HG02938 (cell line): ENCODE measurements around the gene GRIK3.

Experiments used
- ATAC-seq: cut with Tn5 transposase; IDR thresholded peaks from one replicate; pipeline ENCODE4 v1.9.1; 2021; ENCODE audit warnings: mild to moderate bottlenecking, moderate library complexity; ENCODE audit not compliant: unreplicated experiment

Gene GRIK3

GRCh38 chr1:36859926-36860325, 174.4 kb downstream of the GRIK3 start:
- ATAC-seq: no peak

- no peak for ATAC-seq
These were observed 175.3 kb downstream of the GRIK3 start for GRCh38 chr1:36858981-36859380.

DNA sequence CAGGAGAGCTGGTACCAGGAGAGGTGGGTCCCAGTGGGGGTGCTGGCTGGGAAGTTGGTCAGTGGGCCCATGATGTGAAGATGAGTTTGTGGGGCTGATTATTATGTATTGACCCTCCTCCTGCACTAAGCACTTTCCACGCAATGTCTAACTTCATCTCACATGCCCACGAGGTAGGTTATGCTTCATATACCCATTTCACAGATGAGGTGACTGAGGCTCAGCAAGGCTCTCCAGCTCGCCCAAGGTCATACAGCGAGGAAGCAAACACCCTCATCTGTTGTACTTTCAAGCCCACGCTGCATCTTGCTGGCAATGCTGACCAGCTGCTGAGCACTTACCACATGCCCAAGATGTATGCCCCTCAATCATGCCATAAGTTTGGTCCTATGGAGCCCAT, 175.8 kb downstream of the GRIK3 start:
- no peak for ATAC-seq

DNA sequence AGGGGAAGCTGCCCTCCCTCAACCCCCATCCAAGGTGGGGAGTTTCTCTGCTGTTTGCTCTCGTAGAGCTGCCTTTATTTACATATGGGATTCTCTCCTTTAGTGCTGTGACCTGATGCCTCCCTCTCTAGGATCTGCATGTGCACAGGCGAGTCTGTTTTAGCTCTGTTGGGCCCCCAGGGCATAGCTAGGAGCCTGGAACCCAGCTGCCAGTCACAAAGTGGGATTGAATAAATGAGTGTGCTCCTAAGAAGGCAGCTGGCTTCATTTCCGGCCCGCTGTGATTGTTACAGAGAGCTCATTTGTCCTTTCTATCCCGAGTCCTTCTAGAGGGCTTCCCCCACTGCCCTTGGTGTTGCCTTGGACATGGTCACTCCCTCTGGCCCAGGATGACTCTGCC, 176.6 kb downstream of the GRIK3 start:
- ATAC-seq: no peak

- no peak for ATAC-seq
These were observed 178.4 kb downstream of the GRIK3 start for GRCh38 chr1:36855699-36856494.

- no peak for ATAC-seq
These were observed 180.7 kb downstream of the GRIK3 start for GRCh38 chr1:36853638-36854037.

- ATAC-seq: no peak
These were observed 181.7 kb downstream of the GRIK3 start for GRCh38 chr1:36852586-36852985.

- no peak for ATAC-seq
These were observed 182.7 kb downstream of the GRIK3 start for GRCh38 chr1:36851595-36851994.

- ATAC-seq: no peak
These were observed 183.2 kb downstream of the GRIK3 start for GRCh38 chr1:36851087-36851486.

DNA sequence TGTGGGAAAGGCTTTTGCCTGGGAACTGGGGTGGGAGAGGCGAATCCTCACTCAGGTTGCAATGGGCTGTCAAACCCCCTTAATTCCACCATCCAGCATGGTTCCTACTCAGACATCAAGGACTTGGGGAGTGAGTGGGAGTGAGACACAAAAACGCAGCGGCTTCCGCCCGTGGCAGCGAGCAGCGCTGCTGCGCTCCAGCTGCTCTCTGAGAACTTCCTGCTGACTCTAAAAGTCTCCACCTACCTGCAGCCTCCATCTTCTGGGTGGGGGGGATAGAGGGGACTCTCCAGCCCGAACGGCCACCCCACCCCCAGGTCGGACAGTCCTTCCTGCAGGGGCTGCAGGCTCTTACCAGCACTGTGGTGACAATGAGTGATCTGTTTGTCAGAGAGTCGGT, 184.4 kb downstream of the GRIK3 start:
- no peak for ATAC-seq

- no peak for ATAC-seq
These were observed 186.6 kb downstream of the GRIK3 start for GRCh38 chr1:36847761-36848160.

GRCh38 chr1:36847186-36847585, 187.1 kb downstream of the GRIK3 start:
- ATAC-seq: no peak

DNA sequence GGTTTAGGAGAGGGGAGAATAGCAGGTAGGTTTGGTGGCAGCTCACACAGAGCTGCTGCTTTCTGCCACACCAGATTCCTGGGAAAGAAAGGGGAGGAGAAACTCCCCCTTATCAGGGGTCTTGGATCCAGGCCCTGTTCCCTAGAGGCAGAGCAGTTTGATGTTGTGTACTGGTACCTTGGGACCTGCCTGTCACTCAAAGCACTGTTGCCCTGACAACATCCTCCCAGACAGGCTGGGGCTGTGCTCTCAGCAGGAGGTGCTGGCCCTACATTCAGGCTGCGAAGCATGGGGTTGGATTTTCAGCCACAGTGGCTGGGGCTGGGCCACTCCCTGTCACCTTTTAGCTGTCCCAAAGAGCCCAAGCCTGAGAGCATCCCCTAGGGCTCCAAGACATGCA, 188.0 kb downstream of the GRIK3 start:
- no peak for ATAC-seq

DNA sequence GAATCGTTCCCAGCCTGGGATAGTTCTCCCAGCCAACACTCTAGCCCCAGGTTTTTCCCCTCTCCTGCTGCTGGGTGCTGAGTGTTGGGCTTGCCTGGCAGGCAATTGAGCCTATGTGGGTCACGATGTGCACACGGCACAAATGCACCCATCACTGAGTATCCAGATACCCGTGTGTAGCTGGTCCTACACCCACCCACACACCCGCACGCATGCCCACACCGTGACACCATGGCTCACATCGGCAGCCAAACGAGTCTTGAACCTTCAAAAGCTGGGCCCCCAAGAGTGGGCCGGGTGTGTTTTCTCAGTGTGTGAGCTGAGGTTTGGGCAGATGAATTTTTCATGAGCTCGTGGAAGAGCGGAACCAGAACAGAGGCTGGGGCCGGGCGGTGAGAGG, 188.5 kb downstream of the GRIK3 start:
- ATAC-seq: no peak

DNA sequence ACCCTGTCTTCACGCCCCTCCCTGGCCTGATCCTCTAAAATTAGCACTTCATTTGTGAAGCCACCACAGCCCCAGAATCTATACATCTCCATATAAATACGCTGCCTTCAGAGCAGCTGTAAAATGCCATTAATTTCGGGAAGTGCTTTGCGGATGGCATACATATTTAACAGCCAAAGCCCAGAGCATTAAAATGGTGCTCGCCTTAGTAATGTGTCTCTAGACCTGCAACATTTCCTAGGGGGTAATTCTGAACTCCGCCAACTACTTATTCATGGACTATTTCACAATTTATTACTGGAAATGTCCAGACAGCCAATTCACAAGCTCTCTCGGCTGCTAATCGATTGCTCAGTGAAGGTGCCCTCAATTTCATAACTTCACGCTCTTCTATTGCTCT, 189.4 kb downstream of the GRIK3 start:
- no peak for ATAC-seq

DNA sequence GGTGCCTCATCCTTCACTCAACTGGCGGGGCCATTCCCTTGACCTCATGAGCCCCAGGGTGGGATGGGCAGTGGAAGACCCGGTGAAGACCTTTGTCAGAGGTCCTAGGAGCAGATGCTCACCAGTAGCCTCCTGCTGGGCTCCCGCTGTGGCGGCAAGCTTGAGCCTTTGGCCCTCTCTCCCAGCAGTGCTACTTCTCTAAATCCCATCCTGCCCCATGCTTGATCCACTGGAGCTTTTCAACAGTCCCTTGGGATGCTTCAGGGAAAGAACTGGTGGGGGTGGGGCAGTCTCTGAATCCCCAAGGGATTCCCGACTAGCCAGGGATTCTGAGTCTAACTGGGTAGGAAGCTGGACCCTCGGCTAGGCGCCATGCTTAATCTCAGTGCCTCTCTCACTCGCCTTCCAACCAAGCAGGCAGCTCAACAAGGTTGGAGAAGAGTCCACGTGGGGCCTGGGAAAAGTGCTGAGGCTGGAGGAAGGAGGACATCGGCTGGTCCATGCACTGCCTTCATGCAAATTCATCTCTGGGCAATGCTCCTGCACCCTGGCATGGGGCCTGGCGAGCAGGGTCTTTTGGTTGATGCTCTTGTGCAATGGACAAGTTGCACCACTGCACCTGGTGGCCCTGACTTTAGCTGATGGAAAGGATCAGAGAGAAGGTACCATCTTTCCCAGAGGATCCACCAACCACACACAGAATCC, 190.3 kb downstream of the GRIK3 start:
- no peak for ATAC-seq

DNA sequence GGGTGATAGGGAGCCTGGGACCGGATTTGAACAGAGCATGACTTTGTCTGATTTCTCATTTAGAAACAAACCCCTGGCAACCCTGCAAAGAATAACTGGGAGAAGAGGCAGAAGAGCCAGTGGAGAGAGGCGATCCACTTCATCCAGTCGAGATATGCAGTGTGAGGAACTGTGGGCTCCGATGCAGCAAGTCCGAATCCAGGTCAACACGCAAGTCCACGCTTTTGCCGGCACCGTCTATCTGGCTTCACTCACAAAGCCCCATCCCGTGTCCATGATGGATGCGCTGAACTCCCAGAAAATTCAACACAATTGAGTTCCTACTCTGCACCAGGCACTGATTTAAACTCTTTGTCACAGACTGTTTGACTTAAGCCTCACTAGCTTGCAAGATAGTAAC, 191.3 kb downstream of the GRIK3 start:
- ATAC-seq: no peak

GRCh38 chr1:36842448-36842847, 191.9 kb downstream of the GRIK3 start:
- ATAC-seq: no peak

DNA sequence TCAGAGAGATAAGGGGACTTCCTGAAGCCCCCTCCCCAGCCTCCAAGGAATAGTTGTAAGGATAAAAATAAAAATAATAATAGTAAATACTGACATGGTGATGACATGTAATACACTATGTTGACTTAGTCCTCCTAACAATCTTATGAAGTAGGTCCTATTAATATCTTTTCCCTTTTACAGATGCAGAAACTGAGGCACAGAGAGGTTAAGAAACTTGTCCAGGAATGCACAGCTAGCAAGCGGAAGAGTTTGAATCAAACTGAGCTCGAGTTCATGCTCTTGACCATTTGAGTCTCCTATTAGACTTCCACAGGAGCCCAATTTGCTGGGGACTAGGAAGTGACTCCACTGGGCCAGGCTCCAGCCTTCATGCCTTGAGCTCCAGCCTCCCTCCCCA, 194.8 kb downstream of the GRIK3 start:
- ATAC-seq: no peak

- no peak for ATAC-seq
These were observed 195.4 kb downstream of the GRIK3 start for GRCh38 chr1:36838888-36839287.

- no peak for ATAC-seq
These were observed 197.4 kb downstream of the GRIK3 start for GRCh38 chr1:36836916-36837315.

GRCh38 chr1:36836196-36836883, 198.0 kb downstream of the GRIK3 start:
- ATAC-seq: no peak
